ENCODE data around the gene ESR1.

The ESR1 gene

GRCh38 chr6:152093711-152094110 is 286.2 kb downstream of the ESR1 start:
- Histone ChIP-seq H3K4me3 (ENCODE audit: low read depth in 1 of 5, low read length in 5 of 5) (no peak overlapping the region), H3K4me1 (ENCODE audit: control insufficient read depth in 5 of 5, insufficient read depth in 5 of 5, low read length in 5 of 5) (peaks cover 0 to 30% (median 27%) of the 10 kb centered on the region in 5 donors), H3K9me3 (ENCODE audit: control insufficient read depth in 5 of 5, low read length in 5 of 5) (no peaks in the 10 kb centered on the region), H3K27me3 (ENCODE audit: control insufficient read depth in 5 of 5, insufficient read depth in 4 of 5, low read length in 5 of 5) (no peaks in the 10 kb centered on the region), H3K27ac (ENCODE audit: low read depth, low read length) (no peak overlapping the region), H3K9ac (ENCODE audit: low read length in 5 of 5) (no peak overlapping the region), H3K36me3 (ENCODE audit: control insufficient read depth in 5 of 5, insufficient read depth in 5 of 5, low read length in 5 of 5) (no peaks in the 10 kb centered on the region)

- H3K27ac ChIP-seq (ENCODE audit: low read depth, low read length), result peak overlapping the region; percentile 73
- no peaks in the 10 kb centered on the region for H3K9me3 ChIP-seq (ENCODE audit: control insufficient read depth in 5 of 5, low read length in 5 of 5)
- H3K36me3 ChIP-seq (ENCODE audit: control insufficient read depth in 5 of 5, insufficient read depth in 5 of 5, low read length in 5 of 5), result peaks cover 0 to 3% (median 0%) of the 10 kb centered on the region in 5 donors
- H3K4me3 ChIP-seq (ENCODE audit: low read depth in 1 of 5, low read length in 5 of 5), result no peak overlapping the region
- H3K4me1 ChIP-seq (ENCODE audit: control insufficient read depth in 5 of 5, insufficient read depth in 5 of 5, low read length in 5 of 5), result peaks cover 0 to 33% (median 27%) of the 10 kb centered on the region in 5 donors
- no peak overlapping the region for H3K9ac ChIP-seq (ENCODE audit: low read length in 5 of 5)
- H3K27me3 ChIP-seq (ENCODE audit: control insufficient read depth in 5 of 5, insufficient read depth in 4 of 5, low read length in 5 of 5), result no peaks in the 10 kb centered on the region
Observed at GRCh38 chr6:152094276-152094675, 286.8 kb downstream of the ESR1 start.

- H3K27me3 ChIP-seq (ENCODE audit: control insufficient read depth in 5 of 5, insufficient read depth in 4 of 5, low read length in 5 of 5), result no peaks in the 10 kb centered on the region
- H3K27ac ChIP-seq (ENCODE audit: low read depth, low read length), result peak overlapping the region; percentile 73
- H3K4me1 ChIP-seq (ENCODE audit: control insufficient read depth in 5 of 5, insufficient read depth in 5 of 5, low read length in 5 of 5), result peaks cover 0 to 41% (median 33%) of the 10 kb centered on the region in 5 donors
- H3K9me3 ChIP-seq (ENCODE audit: control insufficient read depth in 5 of 5, low read length in 5 of 5), result no peaks in the 10 kb centered on the region
- H3K4me3 ChIP-seq (ENCODE audit: low read depth in 1 of 5, low read length in 5 of 5), result peak overlapping the region in 1 of 5 donors; percentile 13
- H3K9ac ChIP-seq (ENCODE audit: low read length in 5 of 5), result no peak overlapping the region
- peaks cover 0 to 3% (median 0%) of the 10 kb centered on the region in 5 donors for H3K36me3 ChIP-seq (ENCODE audit: control insufficient read depth in 5 of 5, insufficient read depth in 5 of 5, low read length in 5 of 5)
Observed at GRCh38 chr6:152094992-152095592, 287.6 kb downstream of the ESR1 start.

- Histone ChIP-seq H3K4me1 (ENCODE audit: control insufficient read depth in 5 of 5, insufficient read depth in 5 of 5, low read length in 5 of 5) (peaks cover 0 to 35% (median 28%) of the 10 kb centered on the region in 5 donors), H3K4me3 (ENCODE audit: low read depth in 1 of 5, low read length in 5 of 5) (no peak overlapping the region), H3K36me3 (ENCODE audit: control insufficient read depth in 5 of 5, insufficient read depth in 5 of 5, low read length in 5 of 5) (peaks cover 0 to 3% (median 0%) of the 10 kb centered on the region in 5 donors), H3K27ac (ENCODE audit: low read depth, low read length) (peak overlapping the region; percentile 64), H3K27me3 (ENCODE audit: control insufficient read depth in 5 of 5, insufficient read depth in 4 of 5, low read length in 5 of 5) (no peaks in the 10 kb centered on the region), H3K9me3 (ENCODE audit: control insufficient read depth in 5 of 5, low read length in 5 of 5) (no peaks in the 10 kb centered on the region), H3K9ac (ENCODE audit: low read length in 5 of 5) (no peak overlapping the region)
Observed at GRCh38 chr6:152096863-152097496, 289.5 kb downstream of the ESR1 start.

GRCh38 chr6:152098683-152099082 is 291.2 kb downstream of the ESR1 start:
- H3K4me3 ChIP-seq (ENCODE audit: low read depth in 1 of 5, low read length in 5 of 5), result no peak overlapping the region
- H3K27me3 ChIP-seq (ENCODE audit: control insufficient read depth in 5 of 5, insufficient read depth in 4 of 5, low read length in 5 of 5), result no peaks in the 10 kb centered on the region
- H3K36me3 ChIP-seq (ENCODE audit: control insufficient read depth in 5 of 5, insufficient read depth in 5 of 5, low read length in 5 of 5), result peaks cover 0 to 3% (median 0%) of the 10 kb centered on the region in 5 donors
- H3K4me1 ChIP-seq (ENCODE audit: control insufficient read depth in 5 of 5, insufficient read depth in 5 of 5, low read length in 5 of 5), result peaks cover 0 to 35% (median 28%) of the 10 kb centered on the region in 5 donors
- H3K9ac ChIP-seq (ENCODE audit: low read length in 5 of 5), result no peak overlapping the region
- H3K27ac ChIP-seq (ENCODE audit: low read depth, low read length), result no peak overlapping the region
- H3K9me3 ChIP-seq (ENCODE audit: control insufficient read depth in 5 of 5, low read length in 5 of 5), result no peaks in the 10 kb centered on the region

- peak overlapping the region; percentile 81 for H3K27ac ChIP-seq (ENCODE audit: low read depth, low read length)
- H3K27me3 ChIP-seq (ENCODE audit: control insufficient read depth in 5 of 5, insufficient read depth in 4 of 5, low read length in 5 of 5), result no peaks in the 10 kb centered on the region
- H3K9ac ChIP-seq (ENCODE audit: low read length in 5 of 5), result peak overlapping the region in 1 of 5 donors; percentile 27
- H3K4me3 ChIP-seq (ENCODE audit: low read depth in 1 of 5, low read length in 5 of 5), result no peak overlapping the region
- peaks cover 0 to 3% (median 0%) of the 10 kb centered on the region in 5 donors for H3K36me3 ChIP-seq (ENCODE audit: control insufficient read depth in 5 of 5, insufficient read depth in 5 of 5, low read length in 5 of 5)
- peaks cover 0 to 34% (median 26%) of the 10 kb centered on the region in 5 donors for H3K4me1 ChIP-seq (ENCODE audit: control insufficient read depth in 5 of 5, insufficient read depth in 5 of 5, low read length in 5 of 5)
- no peaks in the 10 kb centered on the region for H3K9me3 ChIP-seq (ENCODE audit: control insufficient read depth in 5 of 5, low read length in 5 of 5)
Observed at GRCh38 chr6:152099446-152100182, 292.1 kb downstream of the ESR1 start.

GRCh38 chr6:152100183-152100618 is 292.7 kb downstream of the ESR1 start:
- H3K9me3 ChIP-seq (ENCODE audit: control insufficient read depth in 5 of 5, low read length in 5 of 5), result no peaks in the 10 kb centered on the region
- H3K4me3 ChIP-seq (ENCODE audit: low read depth in 1 of 5, low read length in 5 of 5), result no peak overlapping the region
- H3K36me3 ChIP-seq (ENCODE audit: control insufficient read depth in 5 of 5, insufficient read depth in 5 of 5, low read length in 5 of 5), result peaks cover 0 to 3% (median 0%) of the 10 kb centered on the region in 5 donors
- peak overlapping the region; percentile 81 for H3K27ac ChIP-seq (ENCODE audit: low read depth, low read length)
- H3K4me1 ChIP-seq (ENCODE audit: control insufficient read depth in 5 of 5, insufficient read depth in 5 of 5, low read length in 5 of 5), result peaks cover 0 to 28% (median 21%) of the 10 kb centered on the region in 5 donors
- no peaks in the 10 kb centered on the region for H3K27me3 ChIP-seq (ENCODE audit: control insufficient read depth in 5 of 5, insufficient read depth in 4 of 5, low read length in 5 of 5)
- peak overlapping the region in 1 of 5 donors; percentile 27 for H3K9ac ChIP-seq (ENCODE audit: low read length in 5 of 5)

GRCh38 chr6:152107973-152108372 is 300.5 kb downstream of the ESR1 start:
- Histone ChIP-seq H3K27ac (ENCODE audit: low read depth, low read length) (no peak overlapping the region), H3K4me1 (ENCODE audit: control insufficient read depth in 5 of 5, insufficient read depth in 5 of 5, low read length in 5 of 5) (peaks cover 9 to 34% (median 24%) of the 10 kb centered on the region in 5 donors), H3K27me3 (ENCODE audit: control insufficient read depth in 5 of 5, insufficient read depth in 4 of 5, low read length in 5 of 5) (no peaks in the 10 kb centered on the region), H3K4me3 (ENCODE audit: low read depth in 1 of 5, low read length in 5 of 5) (no peak overlapping the region), H3K36me3 (ENCODE audit: control insufficient read depth in 5 of 5, insufficient read depth in 5 of 5, low read length in 5 of 5) (no peaks in the 10 kb centered on the region), H3K9ac (ENCODE audit: low read length in 5 of 5) (no peak overlapping the region), H3K9me3 (ENCODE audit: control insufficient read depth in 5 of 5, low read length in 5 of 5) (no peaks in the 10 kb centered on the region)

GRCh38 chr6:152110886-152111820 is 303.7 kb downstream of the ESR1 start:
- Histone ChIP-seq H3K27ac (ENCODE audit: low read depth, low read length) (peak overlapping the region; percentile 70), H3K9me3 (ENCODE audit: control insufficient read depth in 5 of 5, low read length in 5 of 5) (no peaks in the 10 kb centered on the region), H3K9ac (ENCODE audit: low read length in 5 of 5) (peak overlapping the region in 2 of 5 donors; percentile 31 to 48), H3K27me3 (ENCODE audit: control insufficient read depth in 5 of 5, insufficient read depth in 4 of 5, low read length in 5 of 5) (no peaks in the 10 kb centered on the region), H3K4me3 (ENCODE audit: low read depth in 1 of 5, low read length in 5 of 5) (peak overlapping the region in 3 of 5 donors; percentile 27 to 50 (median 41)), H3K36me3 (ENCODE audit: control insufficient read depth in 5 of 5, insufficient read depth in 5 of 5, low read length in 5 of 5) (no peaks in the 10 kb centered on the region), H3K4me1 (ENCODE audit: control insufficient read depth in 5 of 5, insufficient read depth in 5 of 5, low read length in 5 of 5) (peaks cover 9 to 35% (median 26%) of the 10 kb centered on the region in 5 donors)

Measured in subcutaneous abdominal adipose tissue (tissue), 5 donors.